Measurements from ENCODE around the gene TNN.
A peak's percentile ranks its signal among the peaks of the same experiment; 100 is the strongest.

Gene TNN

GRCh38 chr1:175136246-175136645, 68.6 kb downstream of the TNN start:
- TF ChIP-seq GATA3 (IDR thresholded peaks at IDR 0.05; ENCODE audit: low read depth, low read length) (no peak), GATA2 (IDR thresholded peaks at IDR 0.05; ENCODE audit: low read depth, low read length) (no peak)

- no peak for TF ChIP-seq GATA2 (IDR thresholded peaks at IDR 0.05; ENCODE audit: low read depth, low read length)
- TF ChIP-seq GATA3 (IDR thresholded peaks at IDR 0.05; ENCODE audit: low read depth, low read length): no peak
Observed at GRCh38 chr1:175137369-175137768, 69.7 kb downstream of the TNN start.

GRCh38 chr1:175138579-175138978, 70.9 kb downstream of the TNN start:
- no peak for TF ChIP-seq GATA2 (IDR thresholded peaks at IDR 0.05; ENCODE audit: low read depth, low read length)
- TF ChIP-seq GATA3 (IDR thresholded peaks at IDR 0.05; ENCODE audit: low read depth, low read length): no peak

GRCh38 chr1:175145899-175146528, 78.4 kb downstream of the TNN start:
- TF ChIP-seq GATA2 (IDR thresholded peaks at IDR 0.05; ENCODE audit: low read depth, low read length) (no peak), GATA3 (IDR thresholded peaks at IDR 0.05; ENCODE audit: low read depth, low read length) (no peak)

- no peak for TF ChIP-seq GATA2 (IDR thresholded peaks at IDR 0.05; ENCODE audit: low read depth, low read length)
- no peak for TF ChIP-seq GATA3 (IDR thresholded peaks at IDR 0.05; ENCODE audit: low read depth, low read length)
Observed at GRCh38 chr1:175146529-175147213, 79.0 kb downstream of the TNN start.

- no peak for TF ChIP-seq GATA3 (IDR thresholded peaks at IDR 0.05; ENCODE audit: low read depth, low read length)
- TF ChIP-seq GATA2 (IDR thresholded peaks at IDR 0.05; ENCODE audit: low read depth, low read length): no peak
Observed at GRCh38 chr1:175147569-175147968, 79.9 kb downstream of the TNN start.

GRCh38 chr1:175148068-175148467, 80.4 kb downstream of the TNN start:
- TF ChIP-seq GATA3 (IDR thresholded peaks at IDR 0.05; ENCODE audit: low read depth, low read length): no peak
- no peak for TF ChIP-seq GATA2 (IDR thresholded peaks at IDR 0.05; ENCODE audit: low read depth, low read length)

- TF ChIP-seq GATA3 (IDR thresholded peaks at IDR 0.05; ENCODE audit: low read depth, low read length) (no peak), GATA2 (IDR thresholded peaks at IDR 0.05; ENCODE audit: low read depth, low read length) (no peak)
Observed at GRCh38 chr1:175150596-175151319, 83.1 kb downstream of the TNN start.

- no peak for TF ChIP-seq GATA3 (IDR thresholded peaks at IDR 0.05; ENCODE audit: low read depth, low read length)
- TF ChIP-seq GATA2 (IDR thresholded peaks at IDR 0.05; ENCODE audit: low read depth, low read length): peak; percentile 79
Observed at GRCh38 chr1:175152006-175152652, 84.5 kb downstream of the TNN start.

GRCh38 chr1:175154629-175155472, 87.2 kb downstream of the TNN start:
- TF ChIP-seq GATA3 (IDR thresholded peaks at IDR 0.05; ENCODE audit: low read depth, low read length) (peak; percentile 66; the same call in 1 of the 2 replicates), GATA2 (IDR thresholded peaks at IDR 0.05; ENCODE audit: low read depth, low read length) (peak; percentile 89)

GRCh38 chr1:175155473-175155856, 87.8 kb downstream of the TNN start:
- TF ChIP-seq GATA2 (IDR thresholded peaks at IDR 0.05; ENCODE audit: low read depth, low read length): no peak
- no peak for TF ChIP-seq GATA3 (IDR thresholded peaks at IDR 0.05; ENCODE audit: low read depth, low read length)

GRCh38 chr1:175155936-175156335, 88.3 kb downstream of the TNN start:
- TF ChIP-seq GATA3 (IDR thresholded peaks at IDR 0.05; ENCODE audit: low read depth, low read length) (no peak), GATA2 (IDR thresholded peaks at IDR 0.05; ENCODE audit: low read depth, low read length) (no peak)

- TF ChIP-seq GATA3 (IDR thresholded peaks at IDR 0.05; ENCODE audit: low read depth, low read length) (no peak), GATA2 (IDR thresholded peaks at IDR 0.05; ENCODE audit: low read depth, low read length) (no peak)
Observed at GRCh38 chr1:175157200-175157599, 89.6 kb downstream of the TNN start.
